Prostate gland (tissue), 2 donors: ENCODE data around the gene ZXDC. TPM values are rescaled to one million over a fixed set of nuclear protein-coding genes. Genes with fewer than 3 reads are reported as not detected.

Experiments used
- DNase-seq: peaks from one replicate; pipeline ENCODE4 v3.0.0-alpha.2; 2019; ENCODE audit warnings: low spot score
- H3K27ac ChIP-seq, 2 donors: fragments of 200-600 bp; sonication (generic); 2 replicates each; pipeline ENCODE4 v1.5.1; 2017 to 2019
- H3K27me3 ChIP-seq: fragments of 200-600 bp; sonication (generic); replicated peaks from 2 replicates; pipeline ENCODE4 v1.5.1; 2019; ENCODE audit not compliant: insufficient read depth
- H3K36me3 ChIP-seq, 2 donors: fragments of 200-600 bp; sonication (generic); 1 replicate in 1 of 2; 2 replicates in 1 of 2; pipeline versions ENCODE4 v1.5.1 to v1.8.1; 2017 to 2019
- H3K4me1 ChIP-seq: fragments of 200-600 bp; sonication (generic); replicated peaks from 2 replicates; pipeline ENCODE4 v1.5.1; 2019
- H3K4me3 ChIP-seq, 2 donors: fragments of 200-600 bp; sonication (generic); 2 replicates each; pipeline ENCODE4 v1.5.1; 2017 to 2019
- H3K9me3 ChIP-seq: fragments of 200-600 bp; sonication (generic); 2 replicates; pipeline ENCODE4 v1.5.1; 2017
- POLR2A ChIP-seq: fragments of 450-650 bp; IDR thresholded peaks from one replicate; pipeline ENCODE4 v1.6.1; 2016; ENCODE audit warnings: antibody characterized with exemption, mild to moderate bottlenecking
- POLR2AphosphoS5 ChIP-seq: sonication (generic); formaldehyde crosslinking; IDR thresholded peaks from one replicate; pipeline ENCODE4 v1.6.1; 2017; ENCODE audit warnings: antibody characterized with exemption
- WGBS: methylation state at CpG from one replicate; pipeline ENCODE4 v1.1.5; 2018; 5-methylcytosine and 5-hydroxymethylcytosine counted together
- intact Hi-C: fragments of 100-400 bp; cut with DNase I; formaldehyde crosslinking; loops from one replicate; pipeline ENCODE4 v1.14.2; 2022
- total RNA-seq, 2 donors: library from RNA; depleted of rRNA; stranded (reverse); fragments of >200 nt; gene quantifications; one replicate each; pipeline ENCODE4 v1.1.0, GENCODE V29; 2016
- TF ChIP-seq, protein P1 (sequence below), 4 experiments: fragments of 200-600 bp in 2 of 4; fragments of 450-650 bp in 2 of 4; sonication (generic) in 2 of 4; IDR thresholded peaks; 1 replicate in 3 of 4; 2 replicates in 1 of 4; pipeline ENCODE4 v1.5.1; 2016 to 2019; ENCODE audit warnings: antibody characterized with exemption in 4 of 4, mild to moderate bottlenecking in 2 of 4, moderate library complexity in 2 of 4

Gene ZXDC
- total RNA-seq, 2 donors from 2014 or later, result 47.7 to 87.0 TPM

- Histone ChIP-seq H3K4me3 (no peak overlapping the region), H3K27me3 (no peaks in the 10 kb centered on the region), H3K4me1 (no peaks in the 10 kb centered on the region), H3K9me3 (no peaks in the 10 kb centered on the region), H3K36me3 (no peaks in the 10 kb centered on the region), H3K27ac (no peak overlapping the region)
- TF ChIP-seq POLR2AphosphoS5 (no peak), POLR2A (no peak)
- TF ChIP-seq, protein P1, sequence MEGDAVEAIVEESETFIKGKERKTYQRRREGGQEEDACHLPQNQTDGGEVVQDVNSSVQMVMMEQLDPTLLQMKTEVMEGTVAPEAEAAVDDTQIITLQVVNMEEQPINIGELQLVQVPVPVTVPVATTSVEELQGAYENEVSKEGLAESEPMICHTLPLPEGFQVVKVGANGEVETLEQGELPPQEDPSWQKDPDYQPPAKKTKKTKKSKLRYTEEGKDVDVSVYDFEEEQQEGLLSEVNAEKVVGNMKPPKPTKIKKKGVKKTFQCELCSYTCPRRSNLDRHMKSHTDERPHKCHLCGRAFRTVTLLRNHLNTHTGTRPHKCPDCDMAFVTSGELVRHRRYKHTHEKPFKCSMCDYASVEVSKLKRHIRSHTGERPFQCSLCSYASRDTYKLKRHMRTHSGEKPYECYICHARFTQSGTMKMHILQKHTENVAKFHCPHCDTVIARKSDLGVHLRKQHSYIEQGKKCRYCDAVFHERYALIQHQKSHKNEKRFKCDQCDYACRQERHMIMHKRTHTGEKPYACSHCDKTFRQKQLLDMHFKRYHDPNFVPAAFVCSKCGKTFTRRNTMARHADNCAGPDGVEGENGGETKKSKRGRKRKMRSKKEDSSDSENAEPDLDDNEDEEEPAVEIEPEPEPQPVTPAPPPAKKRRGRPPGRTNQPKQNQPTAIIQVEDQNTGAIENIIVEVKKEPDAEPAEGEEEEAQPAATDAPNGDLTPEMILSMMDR (IDR thresholded peaks at IDR 0.05), result no peak
- intact Hi-C loops, result no loop called here
- DNase-seq, result no peak
- 89% methylated on average over 12 of the region's 12 CpGs for WGBS
Measured at GRCh38 chr3:126451511-126451910, 24.2 kb downstream of the ZXDC start.

DNA sequence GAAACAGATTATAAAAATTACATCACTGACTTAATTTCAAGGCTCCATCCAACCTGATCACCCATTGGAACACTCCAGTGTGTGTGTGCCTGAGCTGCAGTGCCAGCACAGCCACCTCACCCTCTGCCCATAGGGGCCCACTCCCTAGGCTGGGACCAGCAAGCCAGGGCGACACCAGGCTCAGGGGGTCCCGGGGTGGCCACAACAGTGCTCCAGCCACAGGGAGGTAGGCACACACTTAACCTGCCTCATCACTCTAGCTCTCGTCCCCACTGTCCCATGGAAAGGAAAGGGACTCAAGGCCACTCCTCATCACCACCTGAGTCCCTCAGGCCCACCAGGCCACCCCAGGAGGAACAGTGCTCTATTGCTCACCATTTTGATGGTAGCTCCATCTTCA lies 24.9 kb downstream of the ZXDC start:
- DNase-seq, result no peak
- H3K4me1 ChIP-seq, result no peaks in the 10 kb centered on the region
- H3K27me3 ChIP-seq, result no peaks in the 10 kb centered on the region
- no peak overlapping the region for H3K27ac ChIP-seq
- no peak overlapping the region for H3K4me3 ChIP-seq
- H3K36me3 ChIP-seq, result no peaks in the 10 kb centered on the region
- no peaks in the 10 kb centered on the region for H3K9me3 ChIP-seq
- intact Hi-C loops, result no loop called here
- no peak for TF ChIP-seq POLR2A
- TF ChIP-seq, protein P1 (IDR thresholded peaks at IDR 0.05), result no peak
- no peak for TF ChIP-seq POLR2AphosphoS5
- WGBS, result 92% methylated on average over 3 of the region's 3 CpGs

- TF ChIP-seq, protein P1 (IDR thresholded peaks at IDR 0.05), result no peak
- TF ChIP-seq POLR2AphosphoS5 (no peak), POLR2A (no peak)
- no peaks in the 10 kb centered on the region for H3K9me3 ChIP-seq
- no peaks in the 10 kb centered on the region for H3K4me1 ChIP-seq
- DNase-seq, result no peak
- no peaks in the 10 kb centered on the region for H3K36me3 ChIP-seq
- intact Hi-C loops, result no loop called here
- 82% methylated on average over 9 of the region's 9 CpGs for WGBS
- no peaks in the 10 kb centered on the region for H3K27me3 ChIP-seq
- H3K27ac ChIP-seq, result no peak overlapping the region
- H3K4me3 ChIP-seq, result no peak overlapping the region
Measured at GRCh38 chr3:126450219-126450618, 25.5 kb downstream of the ZXDC start.

DNA sequence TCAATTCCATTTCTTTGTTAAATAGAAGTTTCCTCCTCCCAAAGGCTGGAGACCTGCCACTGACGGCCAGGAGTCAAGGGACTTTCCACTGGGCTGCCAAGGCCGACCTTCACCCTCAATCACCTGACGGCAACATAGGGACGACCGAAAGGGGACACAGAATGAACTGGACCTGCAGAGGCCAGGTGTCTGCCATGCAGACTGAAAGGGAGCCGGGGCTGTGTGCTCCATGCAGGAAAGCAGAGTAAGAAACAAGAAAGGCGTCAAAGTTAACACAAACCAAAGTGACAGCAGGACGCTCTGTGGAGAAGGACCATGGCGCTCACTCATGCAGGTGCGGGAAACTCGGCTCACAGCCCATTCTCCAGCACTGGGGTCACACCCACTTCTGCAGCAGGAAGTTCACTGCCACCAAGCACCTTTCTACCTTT lies 26.1 kb downstream of the ZXDC start:
- Histone ChIP-seq H3K9me3 (no peaks in the 10 kb centered on the region), H3K36me3 (no peaks in the 10 kb centered on the region), H3K27ac (no peak overlapping the region), H3K4me1 (no peaks in the 10 kb centered on the region), H3K27me3 (no peaks in the 10 kb centered on the region), H3K4me3 (no peak overlapping the region)
- 86% methylated on average over 11 of the region's 11 CpGs for WGBS
- intact Hi-C loops, result no loop called here
- TF ChIP-seq POLR2AphosphoS5 (no peak), POLR2A (no peak)
- TF ChIP-seq, protein P1 (IDR thresholded peaks at IDR 0.05), result no peak
- DNase-seq, result no peak

DNA sequence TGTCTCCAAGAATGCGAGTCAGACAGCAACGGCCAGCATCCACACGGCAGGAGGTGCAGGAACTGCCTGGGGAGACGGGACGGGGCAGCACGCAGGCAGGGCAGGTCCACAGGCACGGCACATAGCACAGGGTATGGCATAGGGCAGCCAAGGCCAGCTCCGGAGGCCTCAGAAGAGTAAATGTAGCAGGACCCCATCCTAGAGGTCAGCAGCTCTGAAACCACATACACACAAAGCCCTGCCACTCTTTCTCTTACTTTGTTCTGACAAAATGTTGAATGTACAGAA lies 26.9 kb downstream of the ZXDC start:
- WGBS, result 82% methylated on average over 8 of the region's 8 CpGs
- Histone ChIP-seq H3K36me3 (no peaks in the 10 kb centered on the region), H3K9me3 (no peaks in the 10 kb centered on the region), H3K4me3 (no peak overlapping the region), H3K27ac (no peak overlapping the region), H3K27me3 (no peaks in the 10 kb centered on the region), H3K4me1 (no peaks in the 10 kb centered on the region)
- intact Hi-C loops, result no loop called here
- TF ChIP-seq, protein P1 (IDR thresholded peaks at IDR 0.05), result no peak
- no peak for TF ChIP-seq POLR2AphosphoS5
- no peak for TF ChIP-seq POLR2A
- no peak for DNase-seq
